Subcutaneous abdominal adipose tissue (tissue), 5 donors: ENCODE measurements around the gene LACTBL1.
A peak's percentile ranks its signal among the peaks of the same experiment; 100 is the strongest.

Source experiments
- H3K27ac ChIP-seq: one replicate; pipeline ENCODE4 v1.7.0; 2013; ENCODE audit warnings: low read depth, mild to moderate bottlenecking, inconsistent platforms, low read length, moderate library complexity
- H3K27me3 ChIP-seq, 5 donors: one replicate each; pipeline ENCODE4 v1.7.0; 2013; ENCODE audit warnings: low read length in 5 of 5, inconsistent platforms in 1 of 5; ENCODE audit not compliant: control insufficient read depth in 5 of 5, insufficient read depth in 4 of 5
- H3K36me3 ChIP-seq, 5 donors: one replicate each; pipeline ENCODE4 v1.7.0; 2013; ENCODE audit warnings: low read length in 5 of 5; ENCODE audit not compliant: control insufficient read depth in 5 of 5, insufficient read depth in 5 of 5
- H3K4me1 ChIP-seq, 5 donors: one replicate each; pipeline ENCODE4 v1.7.0; 2013; ENCODE audit warnings: low read length in 5 of 5, mild to moderate bottlenecking in 3 of 5, moderate library complexity in 1 of 5; ENCODE audit not compliant: control insufficient read depth in 5 of 5, insufficient read depth in 5 of 5
- H3K4me3 ChIP-seq, 5 donors: one replicate each; pipeline ENCODE4 v1.7.0; 2013; ENCODE audit warnings: low read length in 5 of 5, low read depth in 1 of 5
- H3K9ac ChIP-seq, 5 donors: one replicate each; pipeline ENCODE4 v1.7.0; 2013; ENCODE audit warnings: low read length in 5 of 5, mild to moderate bottlenecking in 4 of 5, moderate library complexity in 3 of 5
- H3K9me3 ChIP-seq, 5 donors: one replicate each; pipeline ENCODE4 v1.7.0; 2013; ENCODE audit warnings: low read length in 5 of 5; ENCODE audit not compliant: control insufficient read depth in 5 of 5
- donor health status: healthy.
- donor health status: healthy.
- donor health status: healthy.
- donor health status: healthy.
- donor health status: healthy.

LACTBL1 gene

DNA sequence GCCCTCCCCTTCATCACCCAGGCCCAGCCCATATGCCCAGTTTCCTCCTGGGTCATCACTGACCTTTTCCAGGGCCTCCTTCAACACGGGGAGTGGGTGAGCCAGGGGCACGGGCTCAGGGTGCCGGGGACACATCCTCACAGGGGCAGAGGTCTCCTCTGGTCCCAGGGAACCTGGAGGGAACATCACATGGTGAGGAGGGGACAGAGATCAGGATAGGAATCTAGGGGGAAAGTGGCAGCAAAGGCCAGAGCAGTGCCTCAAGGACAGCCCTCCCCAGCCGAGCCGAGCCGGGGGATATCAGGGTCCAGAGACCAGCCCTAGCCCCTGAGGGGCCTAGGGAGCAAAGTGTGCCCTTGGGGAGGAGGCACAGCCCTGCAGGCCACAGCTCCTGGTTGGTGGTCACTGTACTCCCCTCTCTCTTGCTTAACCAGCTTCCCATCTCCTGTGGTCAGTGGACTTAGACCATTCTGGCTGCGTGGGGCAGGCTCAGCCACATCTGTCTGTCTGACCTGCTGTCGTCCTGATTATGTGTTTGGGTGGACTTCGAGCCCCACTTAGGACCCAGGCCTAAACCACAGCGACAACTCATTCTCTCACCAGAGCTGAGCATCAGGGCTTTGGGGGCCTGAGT is 9.5 kb downstream of the LACTBL1 start:
- Histone ChIP-seq H3K9ac (no peak overlapping the region), H3K36me3 (no peaks in the 10 kb centered on the region), H3K4me1 (no peaks in the 10 kb centered on the region), H3K27ac (no peak overlapping the region), H3K9me3 (peaks cover 0 to 10% (median 7%) of the 10 kb centered on the region in 5 donors), H3K4me3 (no peak overlapping the region), H3K27me3 (peaks cover 0 to 16% (median 7%) of the 10 kb centered on the region in 5 donors)

DNA sequence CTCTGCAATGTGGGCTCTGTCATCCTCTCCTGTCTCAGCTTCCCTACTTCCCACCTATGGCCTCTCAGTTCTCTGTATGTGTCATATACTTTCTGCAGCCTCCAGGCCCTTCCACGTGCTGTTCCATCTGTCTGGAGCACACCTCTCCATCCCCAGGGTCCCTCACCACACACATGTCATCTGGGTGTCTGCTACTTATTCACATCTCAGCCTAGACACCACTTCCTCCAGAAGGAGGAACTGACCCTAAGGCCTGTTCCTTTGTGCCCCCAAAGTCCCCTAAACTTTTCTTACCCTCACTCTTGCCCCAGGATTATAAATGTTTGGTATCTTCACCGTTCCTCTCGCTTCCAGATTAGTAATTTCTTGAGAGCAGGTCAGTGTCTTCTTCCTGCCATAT is 10.1 kb downstream of the LACTBL1 start:
- Histone ChIP-seq H3K9ac (no peak overlapping the region), H3K27me3 (peaks cover 0 to 16% (median 7%) of the 10 kb centered on the region in 5 donors)

DNA sequence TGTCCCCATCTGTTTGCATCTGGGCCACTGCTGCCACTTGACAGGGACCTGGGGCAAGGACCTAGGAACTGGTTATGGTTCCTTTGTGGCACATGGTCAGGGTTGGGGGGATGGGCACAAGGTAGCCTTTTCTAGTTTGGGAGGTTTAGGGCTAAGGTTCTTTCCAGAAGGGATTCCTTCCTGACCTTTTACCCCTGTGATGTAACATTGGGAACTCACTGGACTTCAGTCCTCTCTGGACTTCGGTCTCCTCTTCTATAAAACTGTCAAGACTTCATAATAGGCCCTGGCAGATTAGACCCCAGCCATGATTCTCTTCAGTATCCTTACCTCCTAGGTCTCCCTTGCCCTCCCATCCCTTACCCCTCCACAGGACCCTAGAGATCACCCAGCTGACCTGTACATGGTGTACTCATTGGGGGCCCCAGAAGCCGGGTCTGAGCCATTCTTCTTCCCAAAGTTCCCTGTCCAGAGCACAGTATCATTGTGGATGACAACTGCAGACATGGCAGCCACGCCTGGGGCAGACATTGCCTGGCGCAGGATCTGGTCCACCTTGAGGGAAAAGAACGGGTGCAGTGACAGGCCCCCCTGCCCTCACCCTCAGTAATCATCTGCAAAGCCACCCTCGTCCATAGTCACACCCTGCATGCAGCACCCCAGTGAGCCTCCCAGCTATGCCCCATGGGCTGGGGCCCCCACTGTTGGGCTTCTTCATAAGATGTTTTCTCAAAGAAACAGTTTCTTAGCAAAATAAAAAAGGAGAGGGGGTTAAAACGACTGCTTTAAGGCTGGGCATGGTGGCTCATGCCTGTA is 12.9 kb downstream of the LACTBL1 start:
- peaks cover 0 to 15% (median 4%) of the 10 kb centered on the region in 5 donors for H3K27me3 ChIP-seq
- H3K9me3 ChIP-seq, result no peaks in the 10 kb centered on the region
- no peak overlapping the region for H3K4me3 ChIP-seq
- H3K9ac ChIP-seq, result no peak overlapping the region
- H3K36me3 ChIP-seq, result no peaks in the 10 kb centered on the region
- no peaks in the 10 kb centered on the region for H3K4me1 ChIP-seq
- H3K27ac ChIP-seq, result no peak overlapping the region

More for the DNA sequence above, 10.1 kb downstream of the LACTBL1 start:
- no peaks in the 10 kb centered on the region for H3K36me3 ChIP-seq
- H3K4me1 ChIP-seq, result no peaks in the 10 kb centered on the region
- no peak overlapping the region for H3K4me3 ChIP-seq
- peaks cover 0 to 10% (median 7%) of the 10 kb centered on the region in 5 donors for H3K9me3 ChIP-seq
- H3K27ac ChIP-seq, result no peak overlapping the region

DNA sequence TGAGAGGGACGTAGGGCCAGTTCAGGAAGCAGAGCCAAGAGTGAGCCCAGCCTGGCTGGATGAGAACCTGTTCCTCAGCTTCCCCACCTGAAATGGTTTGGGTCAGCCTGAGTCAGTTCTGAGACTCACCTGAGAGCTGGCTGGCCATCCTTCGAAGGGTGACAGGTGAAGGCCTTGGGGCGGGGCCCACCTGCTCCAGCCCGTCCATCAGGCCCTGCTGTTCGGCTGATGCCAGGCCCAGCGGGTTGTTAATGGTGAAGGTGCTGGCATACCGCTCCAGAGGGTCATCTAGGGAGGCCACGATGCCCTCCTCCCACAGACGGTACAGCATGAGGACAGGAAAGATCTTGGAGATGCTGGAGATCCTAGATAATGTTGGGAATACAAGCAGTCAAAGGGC is 14.1 kb downstream of the LACTBL1 start:
- Histone ChIP-seq H3K27me3 (peaks cover 4 to 25% (median 8%) of the 10 kb centered on the region in 5 donors), H3K4me3 (no peak overlapping the region), H3K27ac (no peak overlapping the region), H3K9me3 (no peaks in the 10 kb centered on the region), H3K4me1 (no peaks in the 10 kb centered on the region), H3K9ac (no peak overlapping the region), H3K36me3 (no peaks in the 10 kb centered on the region)

DNA sequence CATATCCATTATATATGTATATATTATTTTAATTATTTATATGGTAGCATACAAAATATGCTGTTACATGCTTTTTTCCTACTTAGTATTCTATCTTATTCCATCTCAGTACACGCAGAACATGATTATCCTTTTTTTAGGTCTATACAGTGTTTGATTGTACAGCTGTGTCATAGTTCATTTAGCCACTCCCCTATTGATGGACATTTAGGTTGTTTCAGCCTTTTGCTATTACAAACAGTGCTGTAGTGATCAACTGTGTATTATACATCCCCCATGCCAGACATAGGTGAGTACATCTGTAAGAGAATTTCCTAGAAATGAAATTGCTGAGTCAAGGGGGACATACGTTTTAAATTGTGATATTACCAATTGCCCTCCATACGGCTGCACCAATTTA is 15.6 kb downstream of the LACTBL1 start:
- H3K27me3 ChIP-seq, result peaks cover 14 to 31% (median 17%) of the 10 kb centered on the region in 5 donors
- H3K4me3 ChIP-seq, result no peak overlapping the region

DNA sequence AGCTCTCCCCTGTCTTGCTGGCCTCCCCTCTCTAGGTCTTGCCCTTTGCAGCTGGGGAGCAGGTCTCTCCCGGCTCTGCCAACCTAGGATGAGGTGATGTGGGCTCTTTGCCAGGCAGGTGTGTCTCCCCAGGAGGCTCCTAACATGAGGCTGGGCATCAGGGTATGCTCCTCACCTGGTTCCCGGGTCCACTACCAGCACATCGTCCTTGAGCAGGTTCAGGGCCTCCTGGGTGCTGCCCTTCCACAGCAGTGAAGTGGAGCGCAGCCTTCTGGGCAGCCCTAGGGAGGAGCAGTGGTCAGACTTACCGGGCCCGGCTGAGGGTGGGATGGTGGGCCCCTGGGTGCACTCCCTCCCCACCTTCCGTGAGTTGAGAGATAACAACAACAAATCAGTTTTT is 17.5 kb downstream of the LACTBL1 start:
- Histone ChIP-seq H3K36me3 (no peaks in the 10 kb centered on the region), H3K9ac (no peak overlapping the region), H3K27ac (no peak overlapping the region), H3K9me3 (no peaks in the 10 kb centered on the region), H3K27me3 (peaks cover 14 to 34% (median 19%) of the 10 kb centered on the region in 5 donors), H3K4me3 (no peak overlapping the region), H3K4me1 (peaks cover 0 to 4% (median 2%) of the 10 kb centered on the region in 5 donors)

More for the DNA sequence above, 15.6 kb downstream of the LACTBL1 start:
- H3K9ac ChIP-seq, result no peak overlapping the region
- H3K27ac ChIP-seq, result no peak overlapping the region
- H3K36me3 ChIP-seq, result no peaks in the 10 kb centered on the region
- no peaks in the 10 kb centered on the region for H3K9me3 ChIP-seq
- H3K4me1 ChIP-seq, result peaks cover 0 to 4% (median 2%) of the 10 kb centered on the region in 5 donors

DNA sequence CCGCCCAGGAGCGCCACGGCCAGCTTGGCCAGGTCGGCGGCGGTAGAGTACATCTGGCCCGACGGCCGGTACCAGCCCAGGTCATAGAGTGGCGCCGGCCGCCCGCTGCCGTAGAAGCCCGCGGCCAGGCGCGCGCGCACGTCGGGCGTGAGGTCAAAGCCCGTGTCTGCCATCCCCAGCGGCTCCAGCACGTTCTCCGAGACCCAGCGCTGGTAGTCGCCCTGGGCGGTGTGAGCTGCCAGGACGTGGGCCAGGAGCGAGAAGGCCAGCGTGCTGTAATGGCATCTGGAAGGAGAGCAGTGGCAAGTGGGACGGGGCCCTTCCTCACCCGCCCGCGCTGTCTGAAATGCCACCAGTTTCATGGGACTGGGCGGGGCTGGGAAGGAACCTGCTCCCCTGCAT is 18.9 kb downstream of the LACTBL1 start:
- no peak overlapping the region for H3K9ac ChIP-seq
- peak overlapping the region in 1 of 5 donors; percentile 7 for H3K4me3 ChIP-seq
- H3K27me3 ChIP-seq, result peaks cover 14 to 34% (median 19%) of the 10 kb centered on the region in 5 donors

DNA sequence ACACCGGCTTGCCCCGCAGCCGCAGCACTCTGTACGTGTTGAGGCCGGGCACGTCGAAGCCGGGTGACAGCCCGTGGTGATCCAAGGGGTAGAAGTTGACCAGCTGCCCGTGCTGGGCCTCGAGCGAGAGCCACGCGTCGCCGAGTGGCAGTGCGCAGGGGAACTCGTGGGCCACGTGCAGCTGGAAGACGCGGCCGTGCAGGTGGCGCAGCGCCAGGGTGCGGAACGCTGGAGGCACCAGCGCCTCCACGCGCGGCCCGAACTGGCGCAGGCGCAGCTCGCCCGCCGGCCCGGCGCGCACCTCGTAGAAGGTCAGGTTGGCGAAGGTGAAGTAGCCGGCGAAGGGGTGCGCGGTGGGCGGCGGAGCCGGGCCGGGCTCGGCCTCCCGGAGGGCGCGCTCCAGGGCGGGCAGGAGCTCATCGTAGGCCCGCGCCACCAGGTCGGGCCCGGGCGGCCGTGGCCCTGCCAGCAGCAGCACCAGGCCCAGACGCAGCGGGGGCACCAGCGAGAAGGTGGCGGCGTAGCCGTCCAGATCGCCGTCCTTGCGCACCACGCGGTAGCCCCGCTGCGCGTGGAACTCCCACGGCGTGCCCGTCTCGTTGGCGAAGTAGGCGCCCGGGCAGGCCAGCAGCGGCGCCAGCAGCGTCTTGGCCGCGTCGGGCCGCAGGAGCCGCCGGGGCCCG is 19.5 kb downstream of the LACTBL1 start:
- Histone ChIP-seq H3K9ac (no peak overlapping the region), H3K4me1 (peaks cover 0 to 9% (median 2%) of the 10 kb centered on the region in 5 donors), H3K27ac (no peak overlapping the region), H3K36me3 (no peaks in the 10 kb centered on the region), H3K27me3 (peaks cover 14 to 30% (median 19%) of the 10 kb centered on the region in 5 donors), H3K9me3 (no peaks in the 10 kb centered on the region), H3K4me3 (peak overlapping the region in 1 of 5 donors; percentile 7)

More for the DNA sequence above, 18.9 kb downstream of the LACTBL1 start:
- Histone ChIP-seq H3K9me3 (no peaks in the 10 kb centered on the region), H3K36me3 (no peaks in the 10 kb centered on the region), H3K4me1 (peaks cover 0 to 9% (median 2%) of the 10 kb centered on the region in 5 donors), H3K27ac (no peak overlapping the region)

DNA sequence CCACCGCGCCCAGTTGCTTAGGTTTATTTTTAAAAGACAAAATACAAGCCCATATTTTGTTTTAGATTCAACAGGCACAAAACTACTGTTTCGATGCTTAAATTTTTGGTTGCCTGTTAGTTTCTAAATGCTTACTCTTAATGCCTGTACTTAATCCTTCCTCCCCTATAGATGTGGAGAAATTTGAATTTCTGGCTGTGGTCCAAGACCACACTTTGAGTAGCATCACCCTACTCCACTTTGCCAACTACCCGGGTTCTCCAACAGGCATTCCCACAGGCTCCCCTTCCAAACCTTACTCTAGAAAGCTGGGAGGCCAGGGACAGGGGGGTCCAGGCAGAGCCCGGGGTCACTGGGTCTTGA is 20.0 kb downstream of the LACTBL1 start:
- H3K9ac ChIP-seq, result no peak overlapping the region

More for the DNA sequence above, 20.0 kb downstream of the LACTBL1 start:
- Histone ChIP-seq H3K9me3 (no peaks in the 10 kb centered on the region), H3K27me3 (peaks cover 14 to 30% (median 19%) of the 10 kb centered on the region in 5 donors), H3K4me3 (peak overlapping the region in 1 of 5 donors; percentile 7), H3K36me3 (no peaks in the 10 kb centered on the region), H3K4me1 (peaks cover 0 to 9% (median 2%) of the 10 kb centered on the region in 5 donors), H3K27ac (no peak overlapping the region)
